ENCODE measurements around the gene CRYBB1. TPM values are rescaled to one million over a fixed set of nuclear protein-coding genes. Genes with fewer than 3 reads are reported as not detected.

Gene CRYBB1
- total and polyA plus RNA-seq, 4 donors, result 0.17 to 2.3 (median 0.32) TPM; not detected in 1

GRCh38 chr22:26581633-26582168 lies 36.1 kb downstream of the CRYBB1 start (continued):
- no peak for TF ChIP-seq REST (IDR thresholded peaks at IDR 0.05)
- TF ChIP-seq RXRA (IDR thresholded peaks at IDR 0.05), result no peak

GRCh38 chr22:26581026-26581425 lies 36.8 kb downstream of the CRYBB1 start:
- Histone ChIP-seq H3K9me3 (ENCODE audit: control insufficient read depth in 4 of 4, low read length in 3 of 4) (no peaks in the 10 kb centered on the region), H3K36me3 (ENCODE audit: control insufficient read depth in 4 of 4, insufficient read depth in 3 of 4, low read depth in 1 of 4, low read length in 3 of 4) (peaks cover 0 to 12% (median 3%) of the 10 kb centered on the region in 4 donors), H3K27ac (ENCODE audit: low read depth in 1 of 2, low read length in 2 of 2) (no peak overlapping the region), H3K4me3 (ENCODE audit: low read depth in 1 of 3, low read length in 3 of 3) (no peak overlapping the region), H3K27me3 (ENCODE audit: control insufficient read depth in 4 of 4, insufficient read depth in 4 of 4, low read length in 3 of 4) (no peaks in the 10 kb centered on the region), H3K4me1 (ENCODE audit: control insufficient read depth in 4 of 4, insufficient read depth in 4 of 4, low read length in 3 of 4) (peaks cover 5 to 16% (median 14%) of the 10 kb centered on the region in 4 donors), H3K9ac (ENCODE audit: low read depth in 1 of 2, low read length in 2 of 2) (no peak overlapping the region)
- no peak for TF ChIP-seq HNF4A (conservative IDR thresholded peaks at IDR 0.05)
- no peak for TF ChIP-seq HNF4G (IDR thresholded peaks at IDR 0.05)
- TF ChIP-seq RXRA (IDR thresholded peaks at IDR 0.05), result no peak
- no peak for TF ChIP-seq TAF1 (conservative IDR thresholded peaks at IDR 0.05)
- TF ChIP-seq EGR1 (IDR thresholded peaks at IDR 0.05; ENCODE audit: low read depth in 2 of 2), result no peak
- no peak for TF ChIP-seq ATF3 (IDR thresholded peaks at IDR 0.05)
- TF ChIP-seq REST (IDR thresholded peaks at IDR 0.05), result no peak
- no peak for TF ChIP-seq RAD21 (IDR thresholded peaks at IDR 0.05)
- TF ChIP-seq, protein P1, sequence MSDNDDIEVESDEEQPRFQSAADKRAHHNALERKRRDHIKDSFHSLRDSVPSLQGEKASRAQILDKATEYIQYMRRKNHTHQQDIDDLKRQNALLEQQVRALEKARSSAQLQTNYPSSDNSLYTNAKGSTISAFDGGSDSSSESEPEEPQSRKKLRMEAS (IDR thresholded peaks at IDR 0.05), result no peak
- no peak for TF ChIP-seq FOXA1 (IDR thresholded peaks at IDR 0.05)
- TF ChIP-seq, protein P2, sequence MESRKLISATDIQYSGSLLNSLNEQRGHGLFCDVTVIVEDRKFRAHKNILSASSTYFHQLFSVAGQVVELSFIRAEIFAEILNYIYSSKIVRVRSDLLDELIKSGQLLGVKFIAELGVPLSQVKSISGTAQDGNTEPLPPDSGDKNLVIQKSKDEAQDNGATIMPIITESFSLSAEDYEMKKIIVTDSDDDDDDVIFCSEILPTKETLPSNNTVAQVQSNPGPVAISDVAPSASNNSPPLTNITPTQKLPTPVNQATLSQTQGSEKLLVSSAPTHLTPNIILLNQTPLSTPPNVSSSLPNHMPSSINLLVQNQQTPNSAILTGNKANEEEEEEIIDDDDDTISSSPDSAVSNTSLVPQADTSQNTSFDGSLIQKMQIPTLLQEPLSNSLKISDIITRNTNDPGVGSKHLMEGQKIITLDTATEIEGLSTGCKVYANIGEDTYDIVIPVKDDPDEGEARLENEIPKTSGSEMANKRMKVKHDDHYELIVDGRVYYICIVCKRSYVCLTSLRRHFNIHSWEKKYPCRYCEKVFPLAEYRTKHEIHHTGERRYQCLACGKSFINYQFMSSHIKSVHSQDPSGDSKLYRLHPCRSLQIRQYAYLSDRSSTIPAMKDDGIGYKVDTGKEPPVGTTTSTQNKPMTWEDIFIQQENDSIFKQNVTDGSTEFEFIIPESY (IDR thresholded peaks at IDR 0.05), result no peak
- TF ChIP-seq NR2F2 (IDR thresholded peaks at IDR 0.05), result no peak
- TF ChIP-seq, protein P3, sequence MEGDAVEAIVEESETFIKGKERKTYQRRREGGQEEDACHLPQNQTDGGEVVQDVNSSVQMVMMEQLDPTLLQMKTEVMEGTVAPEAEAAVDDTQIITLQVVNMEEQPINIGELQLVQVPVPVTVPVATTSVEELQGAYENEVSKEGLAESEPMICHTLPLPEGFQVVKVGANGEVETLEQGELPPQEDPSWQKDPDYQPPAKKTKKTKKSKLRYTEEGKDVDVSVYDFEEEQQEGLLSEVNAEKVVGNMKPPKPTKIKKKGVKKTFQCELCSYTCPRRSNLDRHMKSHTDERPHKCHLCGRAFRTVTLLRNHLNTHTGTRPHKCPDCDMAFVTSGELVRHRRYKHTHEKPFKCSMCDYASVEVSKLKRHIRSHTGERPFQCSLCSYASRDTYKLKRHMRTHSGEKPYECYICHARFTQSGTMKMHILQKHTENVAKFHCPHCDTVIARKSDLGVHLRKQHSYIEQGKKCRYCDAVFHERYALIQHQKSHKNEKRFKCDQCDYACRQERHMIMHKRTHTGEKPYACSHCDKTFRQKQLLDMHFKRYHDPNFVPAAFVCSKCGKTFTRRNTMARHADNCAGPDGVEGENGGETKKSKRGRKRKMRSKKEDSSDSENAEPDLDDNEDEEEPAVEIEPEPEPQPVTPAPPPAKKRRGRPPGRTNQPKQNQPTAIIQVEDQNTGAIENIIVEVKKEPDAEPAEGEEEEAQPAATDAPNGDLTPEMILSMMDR (IDR thresholded peaks at IDR 0.05; ENCODE audit: low read depth, low read length, missing input control), result no peak
- TF ChIP-seq GABPA (IDR thresholded peaks at IDR 0.05 in 1 of 2, conservative IDR thresholded peaks at IDR 0.05 in 1 of 2), result no peak
- TF ChIP-seq JUND (IDR thresholded peaks at IDR 0.05), result no peak
- DNase-seq (ENCODE audit: low spot score), result no peak
- WGBS, result 77% methylated on average over 1 of the region's 1 CpG

All from liver (tissue), 9 donors.